Upper lobe of left lung (tissue), 6 donors: ENCODE results near the gene CMSS1. TPM values are rescaled to one million over a fixed set of nuclear protein-coding genes. Genes with fewer than 3 reads are reported as not detected.

Source experiments
- ATAC-seq, 2 donors: fragments of 200-7000 bp; cut with Tn5 transposase; one replicate each; pipeline ENCODE4 v1.9.1; 2022; ENCODE audit warnings: mild to moderate bottlenecking in 2 of 2, moderate library complexity in 2 of 2; ENCODE audit not compliant: low FRiP score in 2 of 2
- DNase-seq, 2 donors: peaks; one replicate each; pipeline ENCODE4 v3.0.0-alpha.2; 2019 to 2020
- H3K27ac ChIP-seq, 4 donors: fragments of 200-600 bp; sonication (generic); one replicate each; pipeline ENCODE4 v1.5.1; 2016 to 2019
- H3K27me3 ChIP-seq, 4 donors: fragments of 200-600 bp; sonication (generic); one replicate each; pipeline ENCODE4 v1.5.1; 2017 to 2019
- H3K36me3 ChIP-seq, 4 donors: fragments of 200-600 bp; sonication (generic); one replicate each; pipeline ENCODE4 v1.5.1; 2016 to 2019
- H3K4me1 ChIP-seq, 4 donors: fragments of 200-600 bp; sonication (generic); one replicate each; pipeline ENCODE4 v1.5.1; 2018 to 2019
- H3K4me3 ChIP-seq, 4 donors: fragments of 200-600 bp; sonication (generic); one replicate each; pipeline ENCODE4 v1.5.1; 2017 to 2019; ENCODE audit warnings: mild to moderate bottlenecking in 2 of 4, moderate library complexity in 1 of 4
- H3K9me3 ChIP-seq, 4 donors: fragments of 200-600 bp; sonication (generic); one replicate each; pipeline ENCODE4 v1.5.1; 2018 to 2019
- CTCF ChIP-seq, 6 experiments: fragments of 450-650 bp in 4 of 6; fragments of 200-600 bp in 2 of 6; sonication (generic) in 2 of 6; IDR thresholded peaks; one replicate each; pipeline ENCODE4 v1.5.1; 2016 to 2019; ENCODE audit warnings: antibody characterized with exemption in 6 of 6
- EP300 ChIP-seq, 4 donors: sonication (generic); formaldehyde crosslinking; IDR thresholded peaks; one replicate each; pipeline ENCODE4 v1.5.1; 2017; ENCODE audit warnings: antibody characterized with exemption in 4 of 4, control low read depth in 2 of 4
- POLR2A ChIP-seq, 4 donors: fragments of 450-650 bp; IDR thresholded peaks; one replicate each; pipeline ENCODE4 v1.5.1; 2016 to 2017; ENCODE audit warnings: antibody characterized with exemption in 4 of 4, mild to moderate bottlenecking in 2 of 4
- POLR2AphosphoS5 ChIP-seq, 2 donors: sonication (generic); formaldehyde crosslinking; IDR thresholded peaks; one replicate each; pipeline ENCODE4 v1.5.1; 2017; ENCODE audit warnings: antibody characterized with exemption in 2 of 2
- WGBS, 2 donors: methylation state at CpG; one replicate each; pipeline ENCODE4 v1.1.5; 2017 to 2018; 5-methylcytosine and 5-hydroxymethylcytosine counted together
- total RNA-seq, 6 donors: library from RNA; depleted of rRNA in 4 of 6; stranded (reverse); fragments of >200 nt in 4 of 6; gene quantifications; one replicate each; pipeline versions ENCODE4 v1.1.0 to v1.2.1, GENCODE V29; 2016 to 2021
- donor health status: DM: no; HTN: no; CAD: no; lungs with moderate emphysema.
- donor health status: DM: no; HTN: yes; CAD: no; lungs with severe emphysema.

CMSS1 gene
- total RNA-seq, 6 donors from 2014 or later = 4.0 to 21.1 (median 12.0) TPM

- Histone ChIP-seq H3K27ac (no peak overlapping the region), H3K27me3 (no peaks in the 10 kb centered on the region), H3K4me1 (no peaks in the 10 kb centered on the region), H3K36me3 (no peaks in the 10 kb centered on the region), H3K4me3 (no peak overlapping the region), H3K9me3 (peaks cover 0 to 4% (median 0%) of the 10 kb centered on the region in 4 donors)
- DNase-seq (no peak), ATAC-seq (no peak)
- WGBS, 2 donors = 84 to 100% methylated on average over 1 of the region's 1 CpG
- TF ChIP-seq EP300 (IDR thresholded peaks at IDR 0.05) = no peak
These were observed 323.9 kb downstream of the CMSS1 start for GRCh38 chr3:100141586-100141985.

GRCh38 chr3:100144255-100144866 lies 326.7 kb downstream of the CMSS1 start:
- Histone ChIP-seq H3K27ac (no peak overlapping the region), H3K4me1 (no peaks in the 10 kb centered on the region), H3K4me3 (no peak overlapping the region), H3K36me3 (no peaks in the 10 kb centered on the region), H3K27me3 (no peaks in the 10 kb centered on the region), H3K9me3 (peaks cover 0 to 4% (median 0%) of the 10 kb centered on the region in 4 donors)
- no peak for DNase-seq
- 83 to 94% methylated on average over 1 of the region's 1 CpG for WGBS, 2 donors
- no peak for ATAC-seq
- TF ChIP-seq EP300 (IDR thresholded peaks at IDR 0.05) = no peak
- TF ChIP-seq CTCF (IDR thresholded peaks at IDR 0.05) = no peak
- TF ChIP-seq POLR2A (IDR thresholded peaks at IDR 0.05) = no peak
- TF ChIP-seq POLR2AphosphoS5 (IDR thresholded peaks at IDR 0.05) = no peak

- no peak overlapping the region for H3K27ac ChIP-seq
- 80 to 82% methylated on average over 2 of the region's 2 CpGs for WGBS, 2 donors
- H3K4me3 ChIP-seq = no peak overlapping the region
- no peaks in the 10 kb centered on the region for H3K27me3 ChIP-seq
- H3K9me3 ChIP-seq = no peaks in the 10 kb centered on the region
- ATAC-seq (no peak), DNase-seq (no peak)
- no peak for TF ChIP-seq EP300 (IDR thresholded peaks at IDR 0.05)
- TF ChIP-seq POLR2AphosphoS5 (IDR thresholded peaks at IDR 0.05) = no peak
- no peak for TF ChIP-seq POLR2A (IDR thresholded peaks at IDR 0.05)
- TF ChIP-seq CTCF (IDR thresholded peaks at IDR 0.05) = no peak
- H3K36me3 ChIP-seq = no peaks in the 10 kb centered on the region
- no peaks in the 10 kb centered on the region for H3K4me1 ChIP-seq
These were observed 331.5 kb downstream of the CMSS1 start for GRCh38 chr3:100149130-100149529.

GRCh38 chr3:100149713-100150415 lies 332.2 kb downstream of the CMSS1 start:
- H3K27me3 ChIP-seq = no peaks in the 10 kb centered on the region
- peak overlapping the region in 2 of 4 donors; percentile 6 to 22 for H3K27ac ChIP-seq
- no peaks in the 10 kb centered on the region for H3K36me3 ChIP-seq
- no peak for ATAC-seq
- no peaks in the 10 kb centered on the region for H3K4me1 ChIP-seq
- WGBS, 2 donors = 94 to 97% methylated on average over 6 of the region's 6 CpGs
- no peak overlapping the region for H3K4me3 ChIP-seq
- no peak for DNase-seq
- TF ChIP-seq POLR2A (IDR thresholded peaks at IDR 0.05) (no peak), POLR2AphosphoS5 (IDR thresholded peaks at IDR 0.05) (no peak), EP300 (IDR thresholded peaks at IDR 0.05) (no peak), CTCF (IDR thresholded peaks at IDR 0.05) (no peak)
- H3K9me3 ChIP-seq = peaks cover 0 to under 1% (median 0%) of the 10 kb centered on the region in 4 donors

GRCh38 chr3:100150473-100150872 lies 332.8 kb downstream of the CMSS1 start:
- no peaks in the 10 kb centered on the region for H3K36me3 ChIP-seq
- no peaks in the 10 kb centered on the region for H3K27me3 ChIP-seq
- H3K9me3 ChIP-seq = peaks cover 0 to 7% (median 3%) of the 10 kb centered on the region in 4 donors
- TF ChIP-seq CTCF (IDR thresholded peaks at IDR 0.05) (no peak), POLR2A (IDR thresholded peaks at IDR 0.05) (no peak), POLR2AphosphoS5 (IDR thresholded peaks at IDR 0.05) (no peak), EP300 (IDR thresholded peaks at IDR 0.05) (no peak)
- H3K27ac ChIP-seq = peak overlapping the region in 1 of 4 donors; percentile 34
- H3K4me3 ChIP-seq = no peak overlapping the region
- no peaks in the 10 kb centered on the region for H3K4me1 ChIP-seq
- 85 to 86% methylated on average over 1 of the region's 1 CpG for WGBS, 2 donors
- ATAC-seq (peak in 1 of 2 donors; percentile 83), DNase-seq (no peak)
